Breast epithelium (tissue), 3 donors: Measurements from ENCODE around the gene RBM38.

ENCODE experiments used
- POLR2A ChIP-seq: fragments of 450-650 bp; IDR thresholded peaks from one replicate; pipeline ENCODE4 v1.6.1; 2016; ENCODE audit warnings: antibody characterized with exemption, mild to moderate bottlenecking, moderate library complexity
- TF ChIP-seq, protein P1 (sequence below), 3 donors: fragments of 450-650 bp; IDR thresholded peaks; one replicate each; pipeline ENCODE4 v1.5.1; 2016 to 2017; ENCODE audit warnings: antibody characterized with exemption in 3 of 3, mild to moderate bottlenecking in 3 of 3, moderate library complexity in 3 of 3

DNA sequence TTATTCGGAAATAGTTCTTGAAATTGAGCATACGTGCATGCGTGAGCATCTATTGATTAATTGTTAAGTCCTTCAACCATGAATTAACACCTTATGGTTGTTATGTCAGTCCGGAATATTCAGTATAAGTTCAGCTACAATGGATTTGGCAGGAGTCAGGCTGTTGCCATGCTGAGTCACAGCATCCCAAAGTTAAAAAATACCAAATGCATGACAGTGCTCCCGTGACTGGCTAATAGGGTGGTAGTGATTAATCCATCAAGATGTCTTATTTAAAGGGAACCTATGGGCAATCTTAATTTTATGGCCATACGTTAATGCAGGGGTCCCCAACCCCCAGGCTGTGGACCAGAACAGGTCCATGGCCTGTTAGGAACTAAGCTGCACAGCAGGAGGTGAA is 29.7 kb upstream of the RBM38 start:
- TF ChIP-seq, protein P1, sequence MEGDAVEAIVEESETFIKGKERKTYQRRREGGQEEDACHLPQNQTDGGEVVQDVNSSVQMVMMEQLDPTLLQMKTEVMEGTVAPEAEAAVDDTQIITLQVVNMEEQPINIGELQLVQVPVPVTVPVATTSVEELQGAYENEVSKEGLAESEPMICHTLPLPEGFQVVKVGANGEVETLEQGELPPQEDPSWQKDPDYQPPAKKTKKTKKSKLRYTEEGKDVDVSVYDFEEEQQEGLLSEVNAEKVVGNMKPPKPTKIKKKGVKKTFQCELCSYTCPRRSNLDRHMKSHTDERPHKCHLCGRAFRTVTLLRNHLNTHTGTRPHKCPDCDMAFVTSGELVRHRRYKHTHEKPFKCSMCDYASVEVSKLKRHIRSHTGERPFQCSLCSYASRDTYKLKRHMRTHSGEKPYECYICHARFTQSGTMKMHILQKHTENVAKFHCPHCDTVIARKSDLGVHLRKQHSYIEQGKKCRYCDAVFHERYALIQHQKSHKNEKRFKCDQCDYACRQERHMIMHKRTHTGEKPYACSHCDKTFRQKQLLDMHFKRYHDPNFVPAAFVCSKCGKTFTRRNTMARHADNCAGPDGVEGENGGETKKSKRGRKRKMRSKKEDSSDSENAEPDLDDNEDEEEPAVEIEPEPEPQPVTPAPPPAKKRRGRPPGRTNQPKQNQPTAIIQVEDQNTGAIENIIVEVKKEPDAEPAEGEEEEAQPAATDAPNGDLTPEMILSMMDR (IDR thresholded peaks at IDR 0.05): no peak
- no peak for TF ChIP-seq POLR2A
